PC-9 (cell line): ENCODE measurements around the gene ZNF462. TPM values are rescaled to one million over a fixed set of nuclear protein-coding genes. Genes with fewer than 3 reads are reported as not detected.

Experiments used
- Bru-seq: library from RNA; stranded (reverse); fragments of 400-500 nt; gene quantifications from one replicate; lab custom pipeline; 2021; lab: Mats Ljungman, UMichigan
- BruChase-seq, 2 experiments: library from RNA; stranded (reverse); fragments of 400-500 nt; gene quantifications; one replicate each; lab custom pipeline; 2021; lab: Mats Ljungman, UMichigan
- BruUV-seq: library from RNA; stranded (reverse); fragments of 400-500 nt; replicated peaks from 2 replicates; lab custom pipeline; 2021; lab: Mats Ljungman, UMichigan
- CTCF ChIA-PET: fragments of 300-600 bp; sonication (Branson Sonifier 250); formaldehyde crosslinking; loops from one replicate; lab custom pipeline; 2022; ENCODE audit warnings: antibody characterized with exemption; lab: Charles Lee
- POLR2A ChIA-PET: fragments of 300-600 bp; sonication (Branson Sonifier 250); formaldehyde crosslinking; loops from one replicate; lab custom pipeline; 2022; ENCODE audit warnings: antibody characterized with exemption; ENCODE audit not compliant: unreplicated experiment; lab: Charles Lee
- DNase-seq, 2 experiments: peaks; one replicate each; pipeline versions ENCODE4 v3.0.0 to v3.0.0-alpha.2; 2015 to 2022; ENCODE audit warnings: mixed read lengths in 1 of 2
- H2AFZ ChIP-seq: fragments of 200-600 bp; sonication (generic); 2 replicates; pipeline ENCODE4 v1.8.1; 2017; ENCODE audit warnings: antibody characterized with exemption
- H3F3A ChIP-seq: fragments of 200-600 bp; sonication (generic); 2 replicates; pipeline ENCODE4 v1.8.1; 2017; ENCODE audit warnings: antibody characterized with exemption, mild to moderate bottlenecking, low read depth; ENCODE audit not compliant: insufficient read depth
- H3K27ac ChIP-seq: fragments of 200-600 bp; sonication (generic); 2 replicates; pipeline ENCODE4 v1.6.1; 2016; ENCODE audit warnings: mixed run types
- H3K27me3 ChIP-seq: fragments of 200-600 bp; sonication (generic); 2 replicates; pipeline ENCODE4 v1.6.1; 2016; ENCODE audit warnings: low read depth, mixed run types; ENCODE audit not compliant: insufficient read depth
- H3K36me3 ChIP-seq: fragments of 200-600 bp; sonication (generic); 2 replicates; pipeline ENCODE4 v1.6.1; 2016; ENCODE audit warnings: low read depth, mixed run types
- H3K4me1 ChIP-seq: fragments of 200-600 bp; sonication (generic); replicated peaks from 2 replicates; pipeline ENCODE4 v1.6.1; 2016; ENCODE audit warnings: mixed run types; ENCODE audit not compliant: insufficient read depth
- H3K4me2 ChIP-seq: fragments of 200-600 bp; sonication (generic); 2 replicates; pipeline ENCODE4 v1.6.1; 2017; ENCODE audit warnings: mixed run types
- H3K4me3 ChIP-seq: fragments of 200-600 bp; sonication (generic); 2 replicates; pipeline ENCODE4 v1.6.1; 2016; ENCODE audit warnings: mixed run types
- H3K79me2 ChIP-seq: fragments of 200-600 bp; sonication (generic); 2 replicates; pipeline ENCODE4 v1.6.1; 2017; ENCODE audit warnings: low read depth, mixed run types
- H3K9me2 ChIP-seq: fragments of 200-600 bp; sonication (generic); 2 replicates; pipeline ENCODE4 v1.8.1; 2017; ENCODE audit warnings: mild to moderate bottlenecking; ENCODE audit not compliant: insufficient read depth
- H3K9me3 ChIP-seq: fragments of 200-600 bp; sonication (generic); 2 replicates; pipeline ENCODE4 v1.8.1; 2016; ENCODE audit warnings: low read depth; ENCODE audit not compliant: insufficient read depth
- H4K20me1 ChIP-seq: fragments of 200-600 bp; sonication (generic); 2 replicates; pipeline ENCODE4 v1.8.1; 2017; ENCODE audit not compliant: insufficient read depth
- EZH2 ChIP-seq: fragments of 200-600 bp; sonication (generic); IDR thresholded peaks from 2 replicates; pipeline ENCODE4 v1.8.0; 2017; ENCODE audit warnings: antibody characterized with exemption, low read depth
- intact Hi-C: fragments of 100-400 bp; cut with micrococcal nuclease; formaldehyde crosslinking; loops from one replicate; pipeline ENCODE4 v1.10.0; 2022; ENCODE audit not compliant: unreplicated experiment
- long read RNA-seq: library from polyadenylated mRNA; stranded (forward); transcript quantifications from one replicate; pipeline ENCODE4 v2.0.0, GENCODE V29; 2022
- total RNA-seq: library from RNA; stranded (reverse); gene quantifications from 2 replicates; pipeline ENCODE4 v1.2.3, GENCODE V29; 2021
- TF ChIP-seq, protein P1 (sequence below): fragments of 200-600 bp; sonication (generic); conservative IDR thresholded peaks from 2 replicates; pipeline ENCODE4 v1.6.1; 2017; ENCODE audit warnings: mixed run types, antibody characterized with exemption, mild to moderate bottlenecking, moderate library complexity

ZNF462 gene, protein sequence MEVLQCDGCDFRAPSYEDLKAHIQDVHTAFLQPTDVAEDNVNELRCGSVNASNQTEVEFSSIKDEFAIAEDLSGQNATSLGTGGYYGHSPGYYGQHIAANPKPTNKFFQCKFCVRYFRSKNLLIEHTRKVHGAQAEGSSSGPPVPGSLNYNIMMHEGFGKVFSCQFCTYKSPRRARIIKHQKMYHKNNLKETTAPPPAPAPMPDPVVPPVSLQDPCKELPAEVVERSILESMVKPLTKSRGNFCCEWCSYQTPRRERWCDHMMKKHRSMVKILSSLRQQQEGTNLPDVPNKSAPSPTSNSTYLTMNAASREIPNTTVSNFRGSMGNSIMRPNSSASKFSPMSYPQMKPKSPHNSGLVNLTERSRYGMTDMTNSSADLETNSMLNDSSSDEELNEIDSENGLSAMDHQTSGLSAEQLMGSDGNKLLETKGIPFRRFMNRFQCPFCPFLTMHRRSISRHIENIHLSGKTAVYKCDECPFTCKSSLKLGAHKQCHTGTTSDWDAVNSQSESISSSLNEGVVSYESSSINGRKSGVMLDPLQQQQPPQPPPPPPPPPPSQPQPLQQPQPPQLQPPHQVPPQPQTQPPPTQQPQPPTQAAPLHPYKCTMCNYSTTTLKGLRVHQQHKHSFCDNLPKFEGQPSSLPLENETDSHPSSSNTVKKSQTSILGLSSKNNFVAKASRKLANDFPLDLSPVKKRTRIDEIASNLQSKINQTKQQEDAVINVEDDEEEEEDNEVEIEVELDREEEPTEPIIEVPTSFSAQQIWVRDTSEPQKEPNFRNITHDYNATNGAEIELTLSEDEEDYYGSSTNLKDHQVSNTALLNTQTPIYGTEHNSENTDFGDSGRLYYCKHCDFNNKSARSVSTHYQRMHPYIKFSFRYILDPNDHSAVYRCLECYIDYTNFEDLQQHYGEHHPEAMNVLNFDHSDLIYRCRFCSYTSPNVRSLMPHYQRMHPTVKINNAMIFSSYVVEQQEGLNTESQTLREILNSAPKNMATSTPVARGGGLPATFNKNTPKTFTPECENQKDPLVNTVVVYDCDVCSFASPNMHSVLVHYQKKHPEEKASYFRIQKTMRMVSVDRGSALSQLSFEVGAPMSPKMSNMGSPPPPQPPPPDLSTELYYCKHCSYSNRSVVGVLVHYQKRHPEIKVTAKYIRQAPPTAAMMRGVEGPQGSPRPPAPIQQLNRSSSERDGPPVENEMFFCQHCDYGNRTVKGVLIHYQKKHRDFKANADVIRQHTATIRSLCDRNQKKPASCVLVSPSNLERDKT (N-terminal part only)
- 3.2 and 4.8 TPM in 2 replicates for total RNA-seq
- Bru-seq, nascent RNA: percentile 45 among the genes with signal in this experiment
- percentile 39 among the genes with signal in this experiment for BruChase-seq, experiment 1, labeled RNA remaining after a 2-hour chase
- percentile 43 among the genes with signal in this experiment for BruChase-seq, experiment 2, labeled RNA remaining after a 6-hour chase
- long read RNA-seq, partial matches to known transcripts: 0 of 1 reads
- long read RNA-seq, other reads (novel, unspliced or antisense): 1 of 1 reads

DNA sequence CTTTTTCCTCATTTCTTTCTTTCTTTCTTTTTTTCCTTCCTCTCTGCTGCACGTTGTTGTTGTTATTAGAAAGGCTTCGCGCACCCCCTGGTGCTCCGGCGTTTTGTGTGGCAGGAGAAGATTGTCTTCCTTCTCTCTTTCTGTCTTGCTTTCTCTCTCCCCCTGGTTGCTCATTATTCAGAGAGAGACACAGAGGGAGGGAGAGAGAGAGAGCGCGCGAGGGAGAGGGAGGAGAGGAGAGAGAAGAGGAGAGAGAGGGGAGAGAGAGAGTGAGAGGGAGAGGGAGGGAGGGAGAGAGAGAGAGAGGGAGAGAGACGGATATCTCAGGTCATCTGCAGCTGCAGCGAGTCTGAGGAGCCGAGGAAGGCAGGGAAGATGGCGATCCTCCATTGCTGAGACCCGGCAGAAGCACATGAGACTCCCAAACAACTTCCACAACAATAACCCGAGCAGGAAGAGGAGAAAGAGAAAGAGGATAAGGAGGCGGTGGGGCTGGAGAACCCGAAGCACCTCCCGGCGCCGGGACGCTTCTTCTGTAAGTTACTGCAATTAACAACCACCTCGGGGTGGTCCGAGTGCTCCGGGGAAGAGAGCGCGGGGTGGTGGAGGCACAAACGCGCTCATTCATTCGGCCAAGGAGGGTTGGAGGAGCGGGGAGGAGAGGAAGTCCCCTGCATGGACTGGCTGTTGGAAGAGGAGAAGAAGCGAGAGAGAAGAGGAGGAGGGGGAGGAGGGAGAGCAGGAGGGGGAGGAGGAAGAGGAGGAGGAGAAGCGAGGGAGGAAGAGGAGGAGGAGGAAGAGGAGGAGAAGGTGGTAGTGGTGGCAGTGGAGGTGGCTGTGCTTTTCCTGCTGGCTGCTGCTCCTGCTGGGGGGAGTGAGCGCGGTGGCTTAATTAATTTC lies at the start of gene ZNF462:
ZNF462 (plus strand) TSS at position 346 of the 900 bp plus-strand sequence. CDS start 60,218 bp downstream, outside the sequence.
- Histone ChIP-seq H3K27me3 (no peaks in the 10 kb centered on the region), H3K79me2 (no peaks in the 10 kb centered on the region), H3K4me2 (peak within 1 kb of the TSS; percentile 97), H2AFZ (peak within 1 kb of the TSS; percentile 98), H3K4me3 (peak within 1 kb of the TSS; percentile 97), H3F3A (no peaks in the 10 kb centered on the region), H4K20me1 (no peaks in the 10 kb centered on the region), H3K27ac (no peak within 1 kb of the TSS), H3K9me3 (peaks cover 10% of the 10 kb centered on the region; the same call in 1 of the 2 replicates), H3K36me3 (no peaks in the 10 kb centered on the region), H3K4me1 (peaks cover 5% of the 10 kb centered on the region; the same call in 1 of the 2 replicates), H3K9me2 (no peaks in the 10 kb centered on the region)
- intact Hi-C loops: loop anchor here (5.0 to 10.0 kb wide), 3 partner anchors 66 to 262 kb away; no protein-coding TSS in a partner anchor
- POLR2A ChIA-PET: interaction anchor here (0.9 kb wide), 1 partner anchor 68 kb away, joined by 18 read pairs; no protein-coding TSS in a partner anchor
- no TSS peak for BruUV-seq
- DNase-seq: peak in 1 of 2 experiments; percentile 26
- no peak for TF ChIP-seq EZH2
- TF ChIP-seq, protein P1, sequence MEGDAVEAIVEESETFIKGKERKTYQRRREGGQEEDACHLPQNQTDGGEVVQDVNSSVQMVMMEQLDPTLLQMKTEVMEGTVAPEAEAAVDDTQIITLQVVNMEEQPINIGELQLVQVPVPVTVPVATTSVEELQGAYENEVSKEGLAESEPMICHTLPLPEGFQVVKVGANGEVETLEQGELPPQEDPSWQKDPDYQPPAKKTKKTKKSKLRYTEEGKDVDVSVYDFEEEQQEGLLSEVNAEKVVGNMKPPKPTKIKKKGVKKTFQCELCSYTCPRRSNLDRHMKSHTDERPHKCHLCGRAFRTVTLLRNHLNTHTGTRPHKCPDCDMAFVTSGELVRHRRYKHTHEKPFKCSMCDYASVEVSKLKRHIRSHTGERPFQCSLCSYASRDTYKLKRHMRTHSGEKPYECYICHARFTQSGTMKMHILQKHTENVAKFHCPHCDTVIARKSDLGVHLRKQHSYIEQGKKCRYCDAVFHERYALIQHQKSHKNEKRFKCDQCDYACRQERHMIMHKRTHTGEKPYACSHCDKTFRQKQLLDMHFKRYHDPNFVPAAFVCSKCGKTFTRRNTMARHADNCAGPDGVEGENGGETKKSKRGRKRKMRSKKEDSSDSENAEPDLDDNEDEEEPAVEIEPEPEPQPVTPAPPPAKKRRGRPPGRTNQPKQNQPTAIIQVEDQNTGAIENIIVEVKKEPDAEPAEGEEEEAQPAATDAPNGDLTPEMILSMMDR: peak; percentile 56
- CTCF ChIA-PET: interaction anchor here (0.5 to 0.8 kb wide), 5 partner anchors 26 to 817 kb away, joined by 5 to 7 read pairs (median 5); no protein-coding TSS in a partner anchor

DNA sequence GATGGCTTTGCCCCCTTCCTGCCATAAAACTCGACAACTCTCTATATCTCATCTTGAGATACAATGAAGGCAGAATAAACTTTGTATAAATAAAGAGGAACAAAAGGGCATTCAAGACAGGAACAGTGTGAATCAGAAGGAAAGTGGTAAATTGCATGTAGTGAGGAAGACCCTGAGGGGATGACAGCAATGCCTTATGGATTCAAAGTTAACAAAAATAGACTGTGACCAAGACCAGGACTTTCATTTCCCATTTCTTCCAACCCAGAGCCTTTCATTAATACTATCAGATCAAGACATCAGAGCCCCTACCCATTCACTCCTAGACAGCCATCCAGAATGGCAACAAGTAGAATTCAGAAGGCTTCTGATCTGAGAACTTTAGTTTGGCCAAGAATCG lies 46.4 kb upstream of the ZNF462 start:
- H3K79me2 ChIP-seq: no peaks in the 10 kb centered on the region
- BruUV-seq: no TSS peak
- H3K27ac ChIP-seq: no peak overlapping the region
- H2AFZ ChIP-seq: no peak overlapping the region
- ChIA-PET POLR2A (no interaction called here), CTCF (no interaction called here)
- H3K27me3 ChIP-seq: no peaks in the 10 kb centered on the region
- no peaks in the 10 kb centered on the region for H3K36me3 ChIP-seq
- H3K9me2 ChIP-seq: no peaks in the 10 kb centered on the region
- H3F3A ChIP-seq: no peaks in the 10 kb centered on the region
- no peak overlapping the region for H3K4me3 ChIP-seq
- H3K4me2 ChIP-seq: no peak overlapping the region
- TF ChIP-seq, protein P1: no peak
- TF ChIP-seq EZH2: no peak
- DNase-seq: no peak
- intact Hi-C loops: no loop called here
- no peaks in the 10 kb centered on the region; the same call in 1 of the 2 replicates for H3K9me3 ChIP-seq
- H3K4me1 ChIP-seq: no peaks in the 10 kb centered on the region; the same call in 1 of the 2 replicates
- H4K20me1 ChIP-seq: no peaks in the 10 kb centered on the region
